GM12892 (cell line): Measurements from ENCODE around the gene HDAC4.

Experiments
- POLR2A ChIP-seq: IDR thresholded peaks from 2 replicates; pipeline ENCODE4 v1.6.1; 2011; ENCODE audit warnings: low read depth, low read length, control low read depth
- POLR2AphosphoS5 ChIP-seq: IDR thresholded peaks from 2 replicates; pipeline ENCODE4 v1.6.1; 2011; ENCODE audit warnings: low read depth, low read length, control low read depth

GRCh38 chr2:239111401-239112100, 289.3 kb downstream of the HDAC4 start:
- TF ChIP-seq POLR2AphosphoS5, result no peak
- TF ChIP-seq POLR2A, result no peak
